Measurements from ENCODE around the gene ZNF865.

GRCh38 chr19:55619286-55619685 lies 13.8 kb downstream of the ZNF865 start:
- no peak for TF ChIP-seq POLR2AphosphoS5 (IDR thresholded peaks at IDR 0.05)
- no peak for TF ChIP-seq POLR2A (IDR thresholded peaks at IDR 0.05)
